ENCODE results near the gene C14orf93. TPM values are rescaled to one million over a fixed set of nuclear protein-coding genes. Genes with fewer than 3 reads are reported as not detected.

Gene C14orf93
- total RNA-seq, 1 donor from 2014 or later, result 15.4 TPM

DNA sequence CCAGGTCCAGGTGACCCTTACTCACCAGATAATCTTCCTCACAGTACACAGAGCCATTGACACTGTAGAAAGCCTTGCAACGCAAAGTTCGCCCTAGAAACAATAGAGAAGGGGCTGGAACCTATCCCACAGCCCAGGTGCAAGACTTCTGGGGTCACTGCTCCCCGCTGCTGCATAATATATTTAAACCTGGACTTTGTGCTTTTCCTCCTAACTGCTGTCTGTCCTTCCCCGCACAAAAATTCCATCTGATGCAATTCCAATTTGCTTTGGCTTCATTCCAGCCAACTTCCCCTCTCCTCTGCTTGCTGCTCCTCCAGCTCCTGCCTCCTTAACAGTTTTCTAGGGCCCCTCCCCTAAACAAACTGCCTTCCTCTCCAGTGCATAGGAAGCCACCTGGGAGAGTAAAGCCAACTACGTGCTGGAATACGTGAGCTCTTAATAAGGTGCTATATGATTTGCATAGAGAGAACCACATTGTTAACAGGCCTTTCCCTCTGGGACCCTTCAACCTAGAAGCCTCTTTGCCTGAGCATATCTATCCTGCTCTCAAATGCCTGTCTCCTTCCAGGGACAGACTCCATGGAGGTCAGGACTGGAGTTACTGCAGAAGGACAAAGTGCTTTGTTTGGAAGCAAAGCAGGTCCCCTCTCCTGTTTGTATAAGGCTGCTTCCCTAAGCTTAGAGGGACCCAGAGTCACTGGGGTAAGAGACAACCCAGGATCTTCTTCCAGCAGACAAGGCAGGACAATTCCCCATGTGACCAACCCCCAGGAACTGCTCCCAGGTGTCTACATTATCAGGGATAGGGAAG is 33.1 kb downstream of the C14orf93 start:
- H3K36me3 Mint-ChIP-seq (ENCODE audit: insufficient read depth), result peaks cover 44% of the 10 kb centered on the region
- H3K4me3 Mint-ChIP-seq (ENCODE audit: low read depth), result peak overlapping the region; percentile 44
- H3K27ac Mint-ChIP-seq, result peak overlapping the region; percentile 100
- no peaks in the 10 kb centered on the region for H3K27me3 Mint-ChIP-seq
- H3K9me3 Mint-ChIP-seq (ENCODE audit: low read depth), result no peaks in the 10 kb centered on the region
- peaks cover 49% of the 10 kb centered on the region for H3K4me1 Mint-ChIP-seq (ENCODE audit: low read depth)
- TF ChIP-seq, protein P1, sequence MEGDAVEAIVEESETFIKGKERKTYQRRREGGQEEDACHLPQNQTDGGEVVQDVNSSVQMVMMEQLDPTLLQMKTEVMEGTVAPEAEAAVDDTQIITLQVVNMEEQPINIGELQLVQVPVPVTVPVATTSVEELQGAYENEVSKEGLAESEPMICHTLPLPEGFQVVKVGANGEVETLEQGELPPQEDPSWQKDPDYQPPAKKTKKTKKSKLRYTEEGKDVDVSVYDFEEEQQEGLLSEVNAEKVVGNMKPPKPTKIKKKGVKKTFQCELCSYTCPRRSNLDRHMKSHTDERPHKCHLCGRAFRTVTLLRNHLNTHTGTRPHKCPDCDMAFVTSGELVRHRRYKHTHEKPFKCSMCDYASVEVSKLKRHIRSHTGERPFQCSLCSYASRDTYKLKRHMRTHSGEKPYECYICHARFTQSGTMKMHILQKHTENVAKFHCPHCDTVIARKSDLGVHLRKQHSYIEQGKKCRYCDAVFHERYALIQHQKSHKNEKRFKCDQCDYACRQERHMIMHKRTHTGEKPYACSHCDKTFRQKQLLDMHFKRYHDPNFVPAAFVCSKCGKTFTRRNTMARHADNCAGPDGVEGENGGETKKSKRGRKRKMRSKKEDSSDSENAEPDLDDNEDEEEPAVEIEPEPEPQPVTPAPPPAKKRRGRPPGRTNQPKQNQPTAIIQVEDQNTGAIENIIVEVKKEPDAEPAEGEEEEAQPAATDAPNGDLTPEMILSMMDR (IDR thresholded peaks at IDR 0.05; ENCODE audit: unreplicated experiment), result no peak
- DNase-seq (ENCODE audit: low spot score, unreplicated experiment), result no peak

DNA sequence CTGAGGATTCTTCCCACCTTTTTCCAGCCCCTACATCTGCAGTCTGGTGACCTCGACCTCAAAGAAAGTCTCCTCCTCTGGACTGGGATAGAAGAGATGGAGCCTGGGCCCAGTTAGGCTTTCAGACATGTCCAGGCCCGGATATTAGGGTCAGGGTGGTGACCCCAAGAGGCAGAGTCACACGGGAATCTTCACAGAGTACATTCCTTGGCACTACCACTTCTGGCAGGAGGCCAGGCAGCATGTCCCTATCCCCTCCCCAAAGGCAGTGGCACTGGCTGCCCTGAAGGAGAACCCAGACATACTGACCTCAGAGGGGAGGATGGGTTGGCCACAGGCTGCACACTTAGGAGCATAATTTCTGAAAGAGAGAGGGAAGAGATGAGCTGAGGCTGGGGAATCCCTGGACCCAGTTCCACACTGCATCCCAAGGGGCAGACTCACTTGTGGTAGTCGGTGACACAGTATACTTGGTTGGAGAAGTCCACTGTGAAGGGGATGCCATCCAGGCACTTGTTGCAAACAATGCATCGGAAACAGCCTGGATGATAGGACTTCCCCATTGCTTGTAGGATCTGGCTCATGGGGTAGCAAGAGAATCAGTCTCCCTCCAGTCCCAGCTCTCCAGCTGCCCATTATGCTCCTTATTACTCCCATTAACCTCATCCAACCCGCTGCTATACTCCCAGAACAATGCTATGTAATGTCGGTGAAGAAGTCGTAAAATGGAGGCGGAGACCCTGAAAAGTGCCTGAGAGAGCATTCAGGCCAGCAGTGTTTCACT is 35.2 kb downstream of the C14orf93 start:
- peak overlapping the region; percentile 89 for H3K27ac Mint-ChIP-seq
- H3K4me1 Mint-ChIP-seq (ENCODE audit: low read depth), result peaks cover 44% of the 10 kb centered on the region
- no peak overlapping the region for H3K4me3 Mint-ChIP-seq (ENCODE audit: low read depth)
- H3K9me3 Mint-ChIP-seq (ENCODE audit: low read depth), result no peaks in the 10 kb centered on the region
- no peak for DNase-seq (ENCODE audit: low spot score, unreplicated experiment)
- no peaks in the 10 kb centered on the region for H3K27me3 Mint-ChIP-seq
- H3K36me3 Mint-ChIP-seq (ENCODE audit: insufficient read depth), result peaks cover 45% of the 10 kb centered on the region
- TF ChIP-seq, protein P1 (IDR thresholded peaks at IDR 0.05; ENCODE audit: unreplicated experiment), result no peak

DNA sequence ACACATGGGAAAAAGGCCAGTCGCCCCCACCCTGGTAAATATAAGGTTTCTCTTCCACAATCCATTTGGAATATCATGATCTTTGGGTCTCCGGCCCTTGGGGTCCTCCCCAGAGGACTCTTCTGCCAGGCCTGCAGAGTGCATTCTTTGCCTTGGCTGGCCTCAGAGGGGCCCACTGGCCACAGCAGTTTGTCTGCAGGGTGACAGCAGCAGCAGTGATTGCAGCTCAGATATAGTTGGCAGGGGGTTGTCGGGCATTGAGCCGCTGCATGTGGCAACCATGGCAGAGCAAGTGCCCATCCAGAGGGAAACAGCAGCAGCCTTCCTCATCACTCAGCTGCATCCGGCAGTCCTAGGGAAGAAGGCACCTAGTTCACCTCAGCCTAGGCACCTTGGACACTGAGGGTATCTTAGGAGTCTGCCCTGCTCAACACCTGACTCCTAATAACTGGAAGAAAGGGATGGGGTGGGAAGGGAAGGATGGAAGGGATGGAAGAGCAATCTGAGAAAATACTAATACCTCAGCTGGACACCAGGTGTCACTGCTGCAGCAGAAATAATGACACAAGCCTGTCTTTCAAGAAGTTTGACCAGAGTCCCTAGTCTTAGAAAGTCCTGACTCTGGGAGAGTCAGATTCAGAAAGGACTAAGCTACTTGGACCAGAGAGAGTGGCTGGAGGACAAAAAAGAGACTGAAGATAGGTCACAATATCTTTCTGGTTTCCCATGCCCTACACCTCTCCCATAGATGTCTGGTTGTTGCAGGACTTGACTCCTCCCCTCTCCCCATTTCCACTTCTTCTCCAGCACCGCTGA is 36.5 kb downstream of the C14orf93 start:
- TF ChIP-seq, protein P1 (IDR thresholded peaks at IDR 0.05; ENCODE audit: unreplicated experiment), result peak; percentile 71
- no peak for DNase-seq (ENCODE audit: low spot score, unreplicated experiment)
- Mint-ChIP-seq H3K27me3 (no peaks in the 10 kb centered on the region), H3K36me3 (ENCODE audit: insufficient read depth) (peaks cover 46% of the 10 kb centered on the region), H3K9me3 (ENCODE audit: low read depth) (no peaks in the 10 kb centered on the region), H3K27ac (peak overlapping the region; percentile 33), H3K4me1 (ENCODE audit: low read depth) (peaks cover 32% of the 10 kb centered on the region), H3K4me3 (ENCODE audit: low read depth) (no peak overlapping the region)

DNA sequence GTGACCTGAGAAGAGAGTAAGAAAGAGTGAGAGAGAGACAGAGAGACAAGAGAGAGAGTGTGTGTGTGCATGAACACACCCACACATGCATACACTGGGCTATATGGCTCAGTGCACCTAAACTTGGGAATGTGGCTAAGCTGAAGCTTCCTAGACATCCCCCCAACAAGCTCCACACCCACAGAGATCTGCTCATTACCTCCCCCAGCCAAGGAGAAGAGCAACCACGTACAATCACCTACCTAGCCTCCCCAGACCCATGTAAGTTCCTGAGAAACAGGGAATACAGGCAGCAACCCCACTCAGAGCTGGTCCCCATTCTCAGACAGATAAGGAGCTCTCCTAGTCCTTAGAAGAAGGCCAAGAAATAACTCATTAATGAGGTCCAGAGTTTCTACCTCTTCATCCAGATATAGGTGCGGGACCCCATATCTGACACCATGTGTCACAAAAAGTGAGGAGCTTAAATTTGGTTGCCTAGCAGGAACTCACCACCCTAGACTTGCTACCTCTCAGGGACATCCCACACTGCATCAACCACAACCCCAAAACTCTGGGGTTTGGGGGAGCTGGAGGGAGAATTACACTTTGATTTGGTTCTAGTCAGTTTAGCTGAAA is 37.5 kb downstream of the C14orf93 start:
- no peak for DNase-seq (ENCODE audit: low spot score, unreplicated experiment)
- H3K4me1 Mint-ChIP-seq (ENCODE audit: low read depth), result peaks cover 22% of the 10 kb centered on the region
- H3K36me3 Mint-ChIP-seq (ENCODE audit: insufficient read depth), result peaks cover 44% of the 10 kb centered on the region

More for the DNA sequence above, 37.5 kb downstream of the C14orf93 start:
- H3K4me3 Mint-ChIP-seq (ENCODE audit: low read depth), result no peak overlapping the region
- TF ChIP-seq, protein P1 (IDR thresholded peaks at IDR 0.05; ENCODE audit: unreplicated experiment), result no peak
- no peaks in the 10 kb centered on the region for H3K27me3 Mint-ChIP-seq
- no peaks in the 10 kb centered on the region for H3K9me3 Mint-ChIP-seq (ENCODE audit: low read depth)
- no peak overlapping the region for H3K27ac Mint-ChIP-seq
